PC-9 (cell line): ENCODE data around the gene FDXACB1. TPM values are rescaled to one million over a fixed set of nuclear protein-coding genes. Genes with fewer than 3 reads are reported as not detected.

ENCODE experiments used
- BruUV-seq: library from RNA; stranded (reverse); fragments of 400-500 nt; replicated peaks from 2 replicates; lab custom pipeline; 2021; lab: Mats Ljungman, UMichigan
- CTCF ChIA-PET: fragments of 300-600 bp; sonication (Branson Sonifier 250); formaldehyde crosslinking; loops from one replicate; lab custom pipeline; 2022; ENCODE audit warnings: antibody characterized with exemption; lab: Charles Lee
- POLR2A ChIA-PET: fragments of 300-600 bp; sonication (Branson Sonifier 250); formaldehyde crosslinking; loops from one replicate; lab custom pipeline; 2022; ENCODE audit warnings: antibody characterized with exemption; ENCODE audit not compliant: unreplicated experiment; lab: Charles Lee
- DNase-seq, 2 experiments: peaks; one replicate each; pipeline versions ENCODE4 v3.0.0 to v3.0.0-alpha.2; 2015 to 2022; ENCODE audit warnings: mixed read lengths in 1 of 2
- H2AFZ ChIP-seq: fragments of 200-600 bp; sonication (generic); 2 replicates; pipeline ENCODE4 v1.8.1; 2017; ENCODE audit warnings: antibody characterized with exemption
- H3F3A ChIP-seq: fragments of 200-600 bp; sonication (generic); 2 replicates; pipeline ENCODE4 v1.8.1; 2017; ENCODE audit warnings: antibody characterized with exemption, mild to moderate bottlenecking, low read depth; ENCODE audit not compliant: insufficient read depth
- H3K27ac ChIP-seq: fragments of 200-600 bp; sonication (generic); 2 replicates; pipeline ENCODE4 v1.6.1; 2016; ENCODE audit warnings: mixed run types
- H3K27me3 ChIP-seq: fragments of 200-600 bp; sonication (generic); 2 replicates; pipeline ENCODE4 v1.6.1; 2016; ENCODE audit warnings: low read depth, mixed run types; ENCODE audit not compliant: insufficient read depth
- H3K36me3 ChIP-seq: fragments of 200-600 bp; sonication (generic); 2 replicates; pipeline ENCODE4 v1.6.1; 2016; ENCODE audit warnings: low read depth, mixed run types
- H3K4me1 ChIP-seq: fragments of 200-600 bp; sonication (generic); replicated peaks from 2 replicates; pipeline ENCODE4 v1.6.1; 2016; ENCODE audit warnings: mixed run types; ENCODE audit not compliant: insufficient read depth
- H3K4me2 ChIP-seq: fragments of 200-600 bp; sonication (generic); 2 replicates; pipeline ENCODE4 v1.6.1; 2017; ENCODE audit warnings: mixed run types
- H3K4me3 ChIP-seq: fragments of 200-600 bp; sonication (generic); 2 replicates; pipeline ENCODE4 v1.6.1; 2016; ENCODE audit warnings: mixed run types
- H3K79me2 ChIP-seq: fragments of 200-600 bp; sonication (generic); 2 replicates; pipeline ENCODE4 v1.6.1; 2017; ENCODE audit warnings: low read depth, mixed run types
- H3K9me2 ChIP-seq: fragments of 200-600 bp; sonication (generic); 2 replicates; pipeline ENCODE4 v1.8.1; 2017; ENCODE audit warnings: mild to moderate bottlenecking; ENCODE audit not compliant: insufficient read depth
- H3K9me3 ChIP-seq: fragments of 200-600 bp; sonication (generic); 2 replicates; pipeline ENCODE4 v1.8.1; 2016; ENCODE audit warnings: low read depth; ENCODE audit not compliant: insufficient read depth
- H4K20me1 ChIP-seq: fragments of 200-600 bp; sonication (generic); 2 replicates; pipeline ENCODE4 v1.8.1; 2017; ENCODE audit not compliant: insufficient read depth
- CTCF ChIP-seq: fragments of 200-600 bp; sonication (generic); conservative IDR thresholded peaks from 2 replicates; pipeline ENCODE4 v1.6.1; 2017; ENCODE audit warnings: mixed run types, antibody characterized with exemption, mild to moderate bottlenecking, moderate library complexity
- EZH2 ChIP-seq: fragments of 200-600 bp; sonication (generic); IDR thresholded peaks from 2 replicates; pipeline ENCODE4 v1.8.0; 2017; ENCODE audit warnings: antibody characterized with exemption, low read depth
- intact Hi-C: fragments of 100-400 bp; cut with micrococcal nuclease; formaldehyde crosslinking; loops from one replicate; pipeline ENCODE4 v1.10.0; 2022; ENCODE audit not compliant: unreplicated experiment
- total RNA-seq: library from RNA; stranded (reverse); gene quantifications from 2 replicates; pipeline ENCODE4 v1.2.3, GENCODE V29; 2021

FDXACB1 gene
- total RNA-seq, 1 experiment from 2014 or later, result 2.2 TPM

- TF ChIP-seq CTCF, result no peak
- no peak for TF ChIP-seq EZH2
- ChIA-PET CTCF (no interaction called here), POLR2A (no interaction called here)
- DNase-seq, result no peak
- H3K27ac ChIP-seq, result no peak overlapping the region
- H3K9me3 ChIP-seq, result no peaks in the 10 kb centered on the region
- peaks cover 3% of the 10 kb centered on the region; the same call in 1 of the 2 replicates for H3K9me2 ChIP-seq
- H3K27me3 ChIP-seq, result no peaks in the 10 kb centered on the region
- intact Hi-C loops, result no loop called here
- H3F3A ChIP-seq, result peaks cover 19% of the 10 kb centered on the region; the same call in 1 of the 2 replicates
- H2AFZ ChIP-seq, result no peak overlapping the region
- peaks cover 23% of the 10 kb centered on the region for H3K4me1 ChIP-seq
- H3K4me2 ChIP-seq, result no peak overlapping the region
- no peaks in the 10 kb centered on the region for H4K20me1 ChIP-seq
- H3K4me3 ChIP-seq, result no peak overlapping the region
- H3K36me3 ChIP-seq, result no peaks in the 10 kb centered on the region
- BruUV-seq, result no TSS peak
- H3K79me2 ChIP-seq, result no peaks in the 10 kb centered on the region
These were observed 37.8 kb upstream of the FDXACB1 start for GRCh38 chr11:111916768-111917167.

GRCh38 chr11:111913997-111914396 lies 35.0 kb upstream of the FDXACB1 start:
- H3K27ac ChIP-seq, result no peak overlapping the region
- ChIA-PET CTCF (no interaction called here), POLR2A (no interaction called here)
- H4K20me1 ChIP-seq, result no peaks in the 10 kb centered on the region
- peaks cover 11% of the 10 kb centered on the region; the same call in 1 of the 2 replicates for H3F3A ChIP-seq
- H3K79me2 ChIP-seq, result no peaks in the 10 kb centered on the region
- H3K4me2 ChIP-seq, result no peak overlapping the region
- TF ChIP-seq EZH2 (no peak), CTCF (no peak)
- H3K4me3 ChIP-seq, result no peak overlapping the region
- peaks cover 3% of the 10 kb centered on the region; the same call in 1 of the 2 replicates for H3K9me2 ChIP-seq
- intact Hi-C loops, result no loop called here
- H3K27me3 ChIP-seq, result no peaks in the 10 kb centered on the region
- DNase-seq, result no peak
- no TSS peak for BruUV-seq
- no peak overlapping the region for H2AFZ ChIP-seq
- no peaks in the 10 kb centered on the region for H3K36me3 ChIP-seq
- H3K9me3 ChIP-seq, result no peaks in the 10 kb centered on the region
- peaks cover 17% of the 10 kb centered on the region for H3K4me1 ChIP-seq

- H3F3A ChIP-seq, result peaks cover 6% of the 10 kb centered on the region; the same call in 1 of the 2 replicates
- ChIA-PET CTCF (no interaction called here), POLR2A (no interaction called here)
- H3K79me2 ChIP-seq, result no peaks in the 10 kb centered on the region
- no TSS peak for BruUV-seq
- H3K4me2 ChIP-seq, result no peak overlapping the region
- peaks cover 3% of the 10 kb centered on the region; the same call in 1 of the 2 replicates for H3K9me2 ChIP-seq
- no peak for TF ChIP-seq CTCF
- TF ChIP-seq EZH2, result no peak
- no peaks in the 10 kb centered on the region for H4K20me1 ChIP-seq
- H2AFZ ChIP-seq, result no peak overlapping the region
- H3K9me3 ChIP-seq, result no peaks in the 10 kb centered on the region
- no peaks in the 10 kb centered on the region for H3K36me3 ChIP-seq
- no peak overlapping the region for H3K4me3 ChIP-seq
- intact Hi-C loops, result no loop called here
- DNase-seq, result no peak
- no peak overlapping the region for H3K27ac ChIP-seq
- H3K27me3 ChIP-seq, result no peaks in the 10 kb centered on the region
- H3K4me1 ChIP-seq, result peaks cover 12% of the 10 kb centered on the region
These were observed 34.3 kb upstream of the FDXACB1 start for GRCh38 chr11:111913031-111913861.
